ENCODE results near the gene BTBD7.

DNA sequence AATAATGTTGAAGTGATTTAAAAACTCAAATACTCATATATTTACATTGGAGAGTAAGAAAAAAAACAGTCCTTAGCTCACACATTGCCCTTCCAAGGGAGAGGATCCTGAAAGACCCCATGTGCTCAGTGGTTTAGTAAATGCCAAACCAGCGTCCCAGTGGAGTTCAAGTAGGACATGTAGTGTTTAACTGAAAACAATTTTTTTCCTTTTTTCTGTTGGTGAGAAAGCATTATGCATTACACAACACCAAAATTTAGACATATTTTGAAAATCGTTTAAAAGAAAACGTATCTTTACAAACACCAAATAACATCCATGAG lies 92.2 kb downstream of the BTBD7 start:
- TF ChIP-seq, protein P1, sequence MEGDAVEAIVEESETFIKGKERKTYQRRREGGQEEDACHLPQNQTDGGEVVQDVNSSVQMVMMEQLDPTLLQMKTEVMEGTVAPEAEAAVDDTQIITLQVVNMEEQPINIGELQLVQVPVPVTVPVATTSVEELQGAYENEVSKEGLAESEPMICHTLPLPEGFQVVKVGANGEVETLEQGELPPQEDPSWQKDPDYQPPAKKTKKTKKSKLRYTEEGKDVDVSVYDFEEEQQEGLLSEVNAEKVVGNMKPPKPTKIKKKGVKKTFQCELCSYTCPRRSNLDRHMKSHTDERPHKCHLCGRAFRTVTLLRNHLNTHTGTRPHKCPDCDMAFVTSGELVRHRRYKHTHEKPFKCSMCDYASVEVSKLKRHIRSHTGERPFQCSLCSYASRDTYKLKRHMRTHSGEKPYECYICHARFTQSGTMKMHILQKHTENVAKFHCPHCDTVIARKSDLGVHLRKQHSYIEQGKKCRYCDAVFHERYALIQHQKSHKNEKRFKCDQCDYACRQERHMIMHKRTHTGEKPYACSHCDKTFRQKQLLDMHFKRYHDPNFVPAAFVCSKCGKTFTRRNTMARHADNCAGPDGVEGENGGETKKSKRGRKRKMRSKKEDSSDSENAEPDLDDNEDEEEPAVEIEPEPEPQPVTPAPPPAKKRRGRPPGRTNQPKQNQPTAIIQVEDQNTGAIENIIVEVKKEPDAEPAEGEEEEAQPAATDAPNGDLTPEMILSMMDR (IDR thresholded peaks at IDR 0.05) = no peak
- no peak for TF ChIP-seq POLR2A (IDR thresholded peaks at IDR 0.05)
